DMS79 treated with DMSO at 0.1 percent for 48 hours (cell line): ENCODE results near the gene RNU2-1.
"Not testable (repeated sequence)": the region's sequence is repeated elsewhere in the genome, so short reads cannot be mapped to it uniquely, and the experiment has no call there.

ENCODE experiments used
- DNase-seq: peaks from one replicate; lab custom pipeline; 2025; lab: John Stamatoyannopoulos, UW

Gene RNU2-1

GRCh38 chr17:43233877-43234276 lies at the start of gene RNU2-1:
Gene RNU2-1 (minus strand): TSS chr17:43233977.
- DNase-seq = not testable (repeated sequence)

GRCh38 chr17:43272914-43273313 lies 39.1 kb upstream of the RNU2-1 start:
- not testable (repeated sequence) for DNase-seq

GRCh38 chr17:43272483-43272882 lies 38.7 kb upstream of the RNU2-1 start:
- not testable (repeated sequence) for DNase-seq

GRCh38 chr17:43270552-43271504 lies 37.1 kb upstream of the RNU2-1 start:
- not testable (repeated sequence) for DNase-seq

GRCh38 chr17:43246456-43246855 lies 12.7 kb upstream of the RNU2-1 start:
- not testable (repeated sequence) for DNase-seq

GRCh38 chr17:43240596-43241352 lies 7.0 kb upstream of the RNU2-1 start:
- DNase-seq = not testable (repeated sequence)

GRCh38 chr17:43239597-43239996 lies 5.8 kb upstream of the RNU2-1 start:
- DNase-seq = not testable (repeated sequence)

- not testable (repeated sequence) for DNase-seq
Observed at GRCh38 chr17:43233263-43233662, 514 bp downstream of the RNU2-1 start.

- not testable (repeated sequence) for DNase-seq
Observed at GRCh38 chr17:43232021-43232699, 1.6 kb downstream of the RNU2-1 start.

GRCh38 chr17:43231205-43232020 lies 2.4 kb downstream of the RNU2-1 start:
- not testable (repeated sequence) for DNase-seq

- DNase-seq = not testable (repeated sequence)
Observed at GRCh38 chr17:43228020-43228782, 5.6 kb downstream of the RNU2-1 start, which contains the start of gene CCDC200. Gene CCDC200 (minus strand): TSS chr17:43228623. CDS start chr17:43228554, 69 bp downstream.

GRCh38 chr17:43226393-43226792 lies 7.4 kb downstream of the RNU2-1 start:
- no peak for DNase-seq

- no peak for DNase-seq
Observed at GRCh38 chr17:43224146-43224705, 9.6 kb downstream of the RNU2-1 start.

- no peak for DNase-seq
Observed at GRCh38 chr17:43220511-43221125, 13.2 kb downstream of the RNU2-1 start.

- no peak for DNase-seq
Observed at GRCh38 chr17:43219746-43220380, 13.9 kb downstream of the RNU2-1 start.

GRCh38 chr17:43219001-43219400 lies 14.8 kb downstream of the RNU2-1 start:
- no peak for DNase-seq

GRCh38 chr17:43217614-43218087 lies 16.1 kb downstream of the RNU2-1 start:
- no peak for DNase-seq

- no peak for DNase-seq
Observed at GRCh38 chr17:43216762-43217613, 16.8 kb downstream of the RNU2-1 start.
